Heart right ventricle (tissue), 16 donors: ENCODE measurements around the gene CCL4. TPM values are rescaled to one million over a fixed set of nuclear protein-coding genes. Genes with fewer than 3 reads are reported as not detected.

Experiments
- ATAC-seq, 8 donors: fragments of 200-7000 bp; cut with Tn5 transposase; one replicate each; pipeline ENCODE4 v1.9.1; 2020; ENCODE audit warnings: mild to moderate bottlenecking in 8 of 8, moderate library complexity in 8 of 8, moderate number of reproducible peaks in 1 of 8
- DNase-seq, 2 donors: peaks; one replicate each; pipeline ENCODE4 v3.0.0-alpha.2; 2020
- H3K27ac ChIP-seq, 10 donors: fragments of 200-600 bp; sonication (generic) in 2 of 10; one replicate each; pipeline versions ENCODE4 v1.5.0 to v1.8.0; 2020 to 2022; ENCODE audit warnings: mild to moderate bottlenecking in 3 of 10
- H3K27me3 ChIP-seq, 7 donors: fragments of 200-600 bp; one replicate each; pipeline ENCODE4 v1.8.0; 2021 to 2022; ENCODE audit warnings: mild to moderate bottlenecking in 2 of 7
- H3K36me3 ChIP-seq, 9 donors: fragments of 200-600 bp; sonication (generic) in 1 of 9; one replicate each; pipeline versions ENCODE4 v1.5.0 to v1.8.0; 2020 to 2022; ENCODE audit warnings: mild to moderate bottlenecking in 2 of 9
- H3K4me1 ChIP-seq, 9 donors: fragments of 200-600 bp; sonication (generic) in 1 of 9; one replicate each; pipeline versions ENCODE4 v1.5.0 to v1.8.0; 2020 to 2022; ENCODE audit warnings: mild to moderate bottlenecking in 4 of 9
- H3K4me3 ChIP-seq, 10 donors: fragments of 200-600 bp; sonication (generic) in 2 of 10; one replicate each; pipeline versions ENCODE4 v1.5.0 to v1.8.0; 2020 to 2022; ENCODE audit warnings: mild to moderate bottlenecking in 7 of 10, moderate library complexity in 2 of 10
- H3K9me3 ChIP-seq, 11 donors: fragments of 200-600 bp in 10 of 11; sonication (generic) in 2 of 11; one replicate each; pipeline versions ENCODE4 v1.5.0 to v1.8.0; 2013 to 2022; ENCODE audit warnings: mild to moderate bottlenecking in 2 of 11, control low read depth in 1 of 11, moderate library complexity in 1 of 11
- WGBS, 2 donors: extraction: QIAGEN DNeasy Blood & Tissue Kit; methylation state at CpG; one replicate each; pipeline ENCODE4 v1.1.7; 2013; ENCODE audit warnings: inconsistent platforms in 1 of 2; 5-methylcytosine and 5-hydroxymethylcytosine counted together
- intact Hi-C, 10 donors: fragments of 100-400 bp; cut with DNase I; formaldehyde crosslinking; loops; one replicate each; pipeline versions ENCODE4 v1.11.1 to v1.14.2; 2022
- polyA plus RNA-seq, 2 donors: library from polyadenylated mRNA; stranded (reverse); fragments of 200-250 nt; gene quantifications; one replicate each; pipeline ENCODE4 v1.2.3, GENCODE V29; 2013
- total RNA-seq, 10 donors: library from RNA; stranded (reverse); fragmentation: NEBNext Ultra II Directional in 3 of 10; extraction: Animal tissue kit (Norgen Biotek cat#: 25700) in 3 of 10; gene quantifications; one replicate each; pipeline versions ENCODE4 v1.2.1 to v1.2.4, GENCODE V29; 2021 to 2023
- TF ChIP-seq, protein P1 (sequence below), 9 donors: fragments of 200-600 bp; sonication (generic) in 2 of 9; IDR thresholded peaks; one replicate each; pipeline versions ENCODE4 v1.5.0 to v1.8.0; 2021 to 2022; ENCODE audit warnings: antibody characterized with exemption in 9 of 9, mild to moderate bottlenecking in 5 of 9, moderate library complexity in 1 of 9
- donor health status: Arrhythmogenic right ventricular cardiomyopathy.
- donor health status: ischemic (EF 13 %, LVEDD 7.1; RV severe dilation, severe dysfunction).
- donor health status: healthy with polysubstance abuse.
- donor health status: DM: no; HTN: yes; CAD: no.
- donor health status: DM: no; HTN: no; CAD: no.
- donor health status: ischemic (EF 25% LVEDD 6.9; RV normal size, moderate dysfunction).
- donor health status: ischemic (EF 25% LVEDD 5.7; RV mildly dilated, moderate dysfunction).
- donor health status: healthy.
- donor health status: DM: yes; HTN: yes; CAD: no.
- donor health status: Ischemic cardiomyopathy.
- donor health status: ischemic (EF 35%, LVEDD 5.7; RV mildly dilated, moderate dysfunction).
- donor health status: nonischemic (EF 11% LVEDD 7.7; RV severe dilation, severe dysfunction).
- donor health status: DM: yes; HTN: yes; CAD: no.
- donor health status: PGD.
- donor health status: ischemic (EF 29% LVEDD 5.4; RV normal size, mild dysfunction).
- donor health status: nonischemic (EF 23%, LVEDD 6.1; RV moderate dilation, normal function).

The CCL4 gene
- total and polyA plus RNA-seq, 12 donors: 0.32 to 18.2 (median 0.78) TPM

DNA sequence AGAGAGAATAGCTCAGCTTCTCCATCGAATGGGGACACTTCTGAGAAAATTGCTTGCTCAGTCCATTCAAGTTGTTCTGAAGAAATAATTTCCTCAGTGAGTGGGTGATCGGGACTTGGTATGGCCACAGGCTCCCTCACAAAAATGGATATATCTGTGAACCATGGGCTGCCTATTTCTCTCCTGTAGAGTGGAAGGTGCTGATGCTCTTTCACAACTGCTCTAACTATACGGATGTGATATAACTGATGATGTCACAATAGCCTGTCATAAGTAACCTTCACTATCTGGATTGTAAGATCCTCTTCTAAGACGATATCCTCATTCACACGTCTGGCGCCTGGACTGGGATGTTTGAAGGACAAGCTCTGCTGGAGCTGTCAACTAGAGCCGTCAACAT, 44.2 kb upstream of the CCL4 start:
- Histone ChIP-seq H3K4me3 (no peak overlapping the region), H3K27ac (no peak overlapping the region), H3K36me3 (no peaks in the 10 kb centered on the region), H3K4me1 (peaks cover 0 to 16% (median 0%) of the 10 kb centered on the region in 9 donors), H3K9me3 (peaks cover 0 to 4% (median 0%) of the 10 kb centered on the region in 11 donors), H3K27me3 (peaks cover 0 to 7% (median 0%) of the 10 kb centered on the region in 7 donors)
- no peak for DNase-seq
- whole genome bisulfite sequencing, 2 donors: 84 to 88% methylated on average over 7 of the region's 7 CpGs
- ATAC-seq: no peak
- intact Hi-C loops: loop anchor here in 1 of 10 donors (10.0 kb wide), 1 partner anchor 55 kb away; no protein-coding TSS in a partner anchor
- TF ChIP-seq, protein P1, sequence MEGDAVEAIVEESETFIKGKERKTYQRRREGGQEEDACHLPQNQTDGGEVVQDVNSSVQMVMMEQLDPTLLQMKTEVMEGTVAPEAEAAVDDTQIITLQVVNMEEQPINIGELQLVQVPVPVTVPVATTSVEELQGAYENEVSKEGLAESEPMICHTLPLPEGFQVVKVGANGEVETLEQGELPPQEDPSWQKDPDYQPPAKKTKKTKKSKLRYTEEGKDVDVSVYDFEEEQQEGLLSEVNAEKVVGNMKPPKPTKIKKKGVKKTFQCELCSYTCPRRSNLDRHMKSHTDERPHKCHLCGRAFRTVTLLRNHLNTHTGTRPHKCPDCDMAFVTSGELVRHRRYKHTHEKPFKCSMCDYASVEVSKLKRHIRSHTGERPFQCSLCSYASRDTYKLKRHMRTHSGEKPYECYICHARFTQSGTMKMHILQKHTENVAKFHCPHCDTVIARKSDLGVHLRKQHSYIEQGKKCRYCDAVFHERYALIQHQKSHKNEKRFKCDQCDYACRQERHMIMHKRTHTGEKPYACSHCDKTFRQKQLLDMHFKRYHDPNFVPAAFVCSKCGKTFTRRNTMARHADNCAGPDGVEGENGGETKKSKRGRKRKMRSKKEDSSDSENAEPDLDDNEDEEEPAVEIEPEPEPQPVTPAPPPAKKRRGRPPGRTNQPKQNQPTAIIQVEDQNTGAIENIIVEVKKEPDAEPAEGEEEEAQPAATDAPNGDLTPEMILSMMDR (IDR thresholded peaks at IDR 0.05): no peak

DNA sequence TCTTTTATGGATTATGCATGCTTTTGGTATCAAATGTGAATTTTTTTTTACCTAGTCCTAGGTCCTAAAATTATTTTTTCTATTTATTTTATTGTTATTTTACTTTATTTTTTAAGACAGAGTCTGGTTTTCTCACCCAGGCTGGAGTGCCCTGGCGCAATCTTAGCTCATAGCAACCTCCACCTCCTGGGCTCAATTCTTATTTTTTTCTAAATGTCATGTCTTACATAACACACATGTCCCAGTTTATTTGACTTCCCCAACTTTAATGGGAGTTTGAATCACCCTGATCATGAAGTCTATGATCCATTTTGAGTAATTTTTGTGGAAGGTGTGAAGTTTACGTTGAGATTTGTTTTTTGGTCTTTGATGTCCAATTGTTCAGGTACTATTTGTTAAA, 42.8 kb upstream of the CCL4 start:
- intact Hi-C loops: loop anchor here in 2 of 10 donors (10.0 kb wide), 2 partner anchors 56 to 86 kb away; partner anchors contain the start of gene CCL15 (in 1 of the 2)
- DNase-seq: no peak
- peaks cover 0 to 7% (median 0%) of the 10 kb centered on the region in 7 donors for H3K27me3 ChIP-seq
- H3K4me3 ChIP-seq: no peak overlapping the region
- TF ChIP-seq, protein P1 (IDR thresholded peaks at IDR 0.05): no peak
- H3K36me3 ChIP-seq: no peaks in the 10 kb centered on the region
- H3K4me1 ChIP-seq: peaks cover 0 to 12% (median 0%) of the 10 kb centered on the region in 9 donors
- no peak overlapping the region for H3K27ac ChIP-seq
- H3K9me3 ChIP-seq: peaks cover 0 to 4% (median 0%) of the 10 kb centered on the region in 11 donors
- 89 to 91% methylated on average over 2 of the region's 2 CpGs for WGBS, 2 donors
- ATAC-seq: no peak

GRCh38 chr17:36063786-36064541, 39.7 kb upstream of the CCL4 start, which contains the start of gene CCL18:
Gene CCL18 (plus strand): TSS chr17:36064272. CDS start chr17:36064343, 71 bp downstream.
- intact Hi-C loops: loop anchor here in 2 of 10 donors (10.0 kb wide), 2 partner anchors 59 to 89 kb away; partner anchors contain the start of gene CCL15 (in 1 of the 2)
- ATAC-seq (no peak), DNase-seq (no peak)
- H3K4me1 ChIP-seq: no peaks in the 10 kb centered on the region
- H3K9me3 ChIP-seq: peaks cover 0 to 4% (median 0%) of the 10 kb centered on the region in 11 donors
- H3K36me3 ChIP-seq: no peaks in the 10 kb centered on the region
- WGBS, 2 donors: 71 to 76% methylated on average over 5 of the region's 5 CpGs
- TF ChIP-seq, protein P1 (IDR thresholded peaks at IDR 0.05): no peak
- H3K27me3 ChIP-seq: peaks cover 0 to 7% (median 0%) of the 10 kb centered on the region in 7 donors
- H3K27ac ChIP-seq: no peak within 1 kb of the TSS
- no peak within 1 kb of the TSS for H3K4me3 ChIP-seq

DNA sequence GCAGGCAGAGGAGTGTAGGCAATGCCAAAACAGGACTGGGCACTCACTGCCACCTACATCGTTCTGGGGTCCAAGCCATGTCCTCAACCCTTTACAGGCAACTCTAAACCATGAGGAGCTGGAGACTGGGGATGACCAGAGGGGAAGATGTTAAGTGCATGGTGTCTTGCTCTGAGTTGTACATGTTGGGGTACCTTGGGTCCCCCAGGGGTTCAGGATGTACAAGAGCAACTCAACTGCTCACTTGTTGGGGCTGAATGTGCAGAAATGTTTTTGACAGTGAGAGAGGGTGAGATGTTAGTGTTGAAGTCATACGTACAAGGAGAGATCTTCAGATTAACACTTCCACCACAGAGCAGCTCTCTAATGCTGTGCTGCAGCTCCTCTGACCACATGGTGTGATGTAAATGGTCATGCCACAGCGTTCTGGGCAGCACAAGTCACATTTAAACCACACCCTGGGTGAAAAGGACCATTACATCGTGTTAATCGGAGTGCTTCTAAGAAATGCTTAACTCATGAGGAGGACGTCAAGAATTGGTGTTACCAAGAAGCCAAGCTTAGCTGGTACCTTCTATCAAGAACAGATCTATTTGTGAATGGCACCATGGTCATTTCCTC, 37.2 kb upstream of the CCL4 start:
- H3K36me3 ChIP-seq: no peaks in the 10 kb centered on the region
- peaks cover 0 to 4% (median 0%) of the 10 kb centered on the region in 11 donors for H3K9me3 ChIP-seq
- 84 to 85% methylated on average over 6 of the region's 6 CpGs for WGBS, 2 donors
- peaks cover 0 to 4% (median 0%) of the 10 kb centered on the region in 9 donors for H3K4me1 ChIP-seq
- ATAC-seq (peak in 4 of 8 donors; percentile 16 to 58 (median 38)), DNase-seq (no peak)
- H3K27me3 ChIP-seq: peaks cover 0 to 3% (median 0%) of the 10 kb centered on the region in 7 donors
- intact Hi-C loops: loop anchor here in 3 of 10 donors (2.0 to 10.0 kb wide), 3 partner anchors 22 to 92 kb away; partner anchors contain the start of gene CCL15 (in 1 of the 3)
- no peak overlapping the region for H3K4me3 ChIP-seq
- H3K27ac ChIP-seq: peak overlapping the region in 1 of 10 donors; percentile 74
- TF ChIP-seq, protein P1 (IDR thresholded peaks at IDR 0.05): no peak
